Measurements from ENCODE around the gene ACTL7B. TPM values are rescaled to one million over a fixed set of nuclear protein-coding genes. Genes with fewer than 3 reads are reported as not detected.

The ACTL7B gene
- total RNA-seq, 1 donor: not detected

DNA sequence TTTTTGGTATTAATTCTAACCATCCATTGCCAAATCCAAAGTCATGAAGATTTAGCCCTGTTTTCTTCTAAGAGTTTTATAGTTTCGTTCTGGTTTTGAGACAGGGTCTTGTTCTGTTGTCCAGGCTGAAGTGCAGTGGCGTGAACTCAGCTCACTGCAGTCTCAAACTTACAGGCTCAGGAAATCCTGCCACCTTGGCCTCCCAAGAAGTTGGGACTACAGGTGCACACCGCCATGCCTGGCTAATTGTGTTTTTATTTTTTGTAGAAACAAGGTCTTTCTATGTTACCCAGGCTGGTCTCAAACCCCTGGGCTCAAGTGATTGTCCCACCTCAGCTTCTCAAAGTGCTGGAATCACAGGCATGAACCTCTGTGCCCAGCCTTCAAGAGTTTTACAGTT, 27.3 kb upstream of the ACTL7B start:
- no peak for TF ChIP-seq CTCF (IDR thresholded peaks at IDR 0.05; ENCODE audit: insufficient read depth, low read length)
- H3K4me3 ChIP-seq (ENCODE audit: low read depth, low read length): no peak overlapping the region
- DNase-seq (ENCODE audit: low read depth): no peak

DNA sequence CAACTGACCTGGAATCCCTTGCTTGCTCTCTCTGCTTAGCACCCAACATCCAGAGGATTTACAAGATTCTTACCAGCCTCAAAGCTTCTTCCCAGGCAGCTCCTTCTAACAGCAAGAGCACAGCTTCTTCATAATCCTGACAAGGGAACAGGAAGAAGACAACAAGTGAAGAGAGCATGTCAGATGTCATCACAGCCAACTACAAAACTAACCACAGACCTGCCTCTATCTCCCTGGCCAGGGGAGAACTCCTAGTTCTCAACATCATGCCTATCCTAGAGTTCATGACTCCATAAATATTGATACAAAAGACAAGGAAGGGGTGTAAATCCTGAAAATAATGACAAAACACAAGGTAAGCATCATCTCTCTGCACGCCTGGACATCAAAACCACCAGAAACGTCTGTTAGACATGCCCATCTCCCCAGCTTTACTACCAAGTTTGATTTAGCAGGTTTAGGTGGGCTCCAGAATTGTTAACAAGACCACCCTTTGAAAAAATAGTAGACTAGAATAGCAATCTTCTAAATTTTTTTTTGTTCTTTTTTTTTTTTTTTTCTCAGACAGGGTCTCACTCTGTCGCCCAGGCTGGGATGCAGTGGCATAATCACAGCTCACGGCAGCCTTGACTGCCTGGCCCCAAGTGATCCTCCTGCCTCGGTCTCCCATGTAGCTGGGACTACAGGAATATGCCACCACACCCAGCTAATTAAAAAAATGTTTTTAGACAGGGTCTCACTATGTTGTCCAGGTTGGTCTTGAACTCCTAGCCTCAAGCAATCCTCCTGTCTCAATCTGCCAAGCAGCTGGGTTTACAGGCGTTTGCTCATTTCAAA, 26.5 kb upstream of the ACTL7B start:
- H3K4me3 ChIP-seq (ENCODE audit: low read depth, low read length): no peak overlapping the region
- TF ChIP-seq CTCF (IDR thresholded peaks at IDR 0.05; ENCODE audit: insufficient read depth, low read length): no peak
- no peak for DNase-seq (ENCODE audit: low read depth)

DNA sequence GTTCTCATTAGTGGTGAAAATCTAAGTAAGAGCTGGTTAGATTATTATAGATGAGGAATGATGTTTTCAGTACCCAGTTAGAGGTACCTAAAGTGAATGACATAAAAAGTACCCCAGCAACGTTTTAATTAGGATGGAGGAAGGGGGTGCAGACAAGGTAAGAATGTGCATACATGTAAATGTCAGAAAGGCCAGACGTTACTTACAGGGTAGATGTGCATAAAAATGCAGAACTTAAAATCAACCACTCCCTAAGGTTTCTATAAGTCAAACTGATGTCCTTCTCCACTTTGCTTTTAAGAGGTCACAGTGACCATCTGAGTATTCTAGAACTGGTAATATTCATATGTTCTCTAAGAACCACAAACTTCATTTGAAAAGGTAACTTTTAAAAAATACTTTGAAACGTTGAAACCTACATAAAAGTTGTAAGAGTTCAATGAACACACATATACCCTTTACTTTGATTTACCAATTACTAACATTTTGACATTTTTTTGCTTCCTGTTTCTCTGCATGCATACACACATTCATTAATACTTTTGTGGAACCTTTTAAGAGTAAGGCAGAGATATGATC, 25.0 kb upstream of the ACTL7B start:
- H3K4me3 ChIP-seq (ENCODE audit: low read depth, low read length): no peak overlapping the region
- DNase-seq (ENCODE audit: low read depth): no peak
- no peak for TF ChIP-seq CTCF (IDR thresholded peaks at IDR 0.05; ENCODE audit: insufficient read depth, low read length)

DNA sequence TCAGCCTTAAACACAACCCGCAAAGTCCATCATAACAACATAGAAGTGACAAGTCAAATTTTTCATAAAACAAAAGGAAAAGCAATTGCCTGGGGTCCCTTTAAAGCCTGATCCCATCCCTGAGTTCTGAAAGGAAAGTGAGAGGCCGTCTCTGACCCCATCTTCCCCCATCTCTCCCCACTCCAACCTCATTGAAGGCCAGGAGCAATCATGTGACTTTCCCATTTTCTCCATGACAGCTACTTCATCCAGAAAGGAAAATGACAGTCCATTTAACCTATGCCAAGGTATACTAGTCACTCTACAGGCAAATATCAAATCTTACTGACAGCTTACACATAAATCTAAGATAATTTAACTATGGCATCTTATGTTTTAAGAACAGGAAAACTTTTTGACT, 21.7 kb upstream of the ACTL7B start:
- no peak for DNase-seq (ENCODE audit: low read depth)
- H3K4me3 ChIP-seq (ENCODE audit: low read depth, low read length): no peak overlapping the region
- no peak for TF ChIP-seq CTCF (IDR thresholded peaks at IDR 0.05; ENCODE audit: insufficient read depth, low read length)

DNA sequence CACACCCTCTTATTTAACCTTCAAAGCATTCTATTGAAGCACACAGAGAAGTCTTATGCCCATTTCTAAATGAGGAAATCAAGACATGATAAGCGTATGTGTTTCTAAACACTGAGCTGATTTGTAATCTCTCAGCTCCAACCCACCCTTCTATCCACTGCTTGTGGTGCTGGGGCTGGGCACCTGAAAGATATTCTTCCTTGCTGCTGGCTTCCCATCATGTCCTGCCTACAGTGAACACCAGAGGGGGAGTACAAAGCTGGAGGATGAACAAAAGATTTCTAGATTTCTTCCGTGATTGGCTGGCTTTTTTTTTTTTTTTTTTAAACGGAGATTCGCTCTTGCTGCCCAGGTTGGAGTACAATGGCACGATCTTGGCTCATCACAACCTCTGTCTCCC, 20.6 kb upstream of the ACTL7B start:
- TF ChIP-seq CTCF (IDR thresholded peaks at IDR 0.05; ENCODE audit: insufficient read depth, low read length): no peak
- DNase-seq (ENCODE audit: low read depth): no peak
- no peak overlapping the region for H3K4me3 ChIP-seq (ENCODE audit: low read depth, low read length)

GRCh38 chr9:108874058-108874788, 18.4 kb upstream of the ACTL7B start:
- no peak for TF ChIP-seq CTCF (IDR thresholded peaks at IDR 0.05; ENCODE audit: insufficient read depth, low read length)
- H3K4me3 ChIP-seq (ENCODE audit: low read depth, low read length): no peak overlapping the region
- DNase-seq (ENCODE audit: low read depth): no peak
